Loucy (cell line): Measurements from ENCODE around the gene LRG1.
"Not testable (repeated sequence)": the region's sequence is repeated elsewhere in the genome, so short reads cannot be mapped to it uniquely, and the experiment has no call there.

Experiments used
- H2AFZ ChIP-seq: fragments of 200-600 bp; sonication (generic); 2 replicates; pipeline ENCODE4 v1.6.0; 2016; ENCODE audit warnings: antibody characterized with exemption, mild to moderate bottlenecking, low read length, moderate library complexity
- H3F3A ChIP-seq: fragments of 200-600 bp; 2 replicates; pipeline ENCODE4 v1.6.0; 2016; ENCODE audit warnings: antibody characterized with exemption, low read depth, mild to moderate bottlenecking
- H3K27me3 ChIP-seq: fragments of 200-600 bp; sonication (generic); 2 replicates; pipeline ENCODE4 v1.6.1; 2014; ENCODE audit warnings: low read length, mild to moderate bottlenecking; ENCODE audit not compliant: insufficient read depth, poor library complexity, severe bottlenecking
- H3K36me3 ChIP-seq: fragments of 200-600 bp; sonication (generic); 2 replicates; pipeline ENCODE4 v1.6.1; 2016; ENCODE audit warnings: low read length; ENCODE audit not compliant: insufficient read depth
- H3K4me1 ChIP-seq: fragments of 200-600 bp; sonication (generic); 2 replicates; pipeline ENCODE4 v1.5.1; 2014; ENCODE audit warnings: low read length, mild to moderate bottlenecking; ENCODE audit not compliant: insufficient read depth, poor library complexity, severe bottlenecking
- H3K4me2 ChIP-seq: fragments of 200-600 bp; sonication (generic); 2 replicates; pipeline ENCODE4 v1.6.0; 2014; ENCODE audit warnings: antibody characterized with exemption, low read length, low read depth, mild to moderate bottlenecking; ENCODE audit not compliant: poor library complexity, severe bottlenecking
- H3K4me3 ChIP-seq: fragments of 200-600 bp; sonication (generic); 2 replicates; pipeline ENCODE4 v1.5.1; 2014; ENCODE audit warnings: low read length, mild to moderate bottlenecking, mixed read lengths; ENCODE audit not compliant: poor library complexity, severe bottlenecking
- H3K79me2 ChIP-seq: fragments of 200-600 bp; sonication (generic); 2 replicates; pipeline ENCODE4 v1.6.1; 2014; ENCODE audit warnings: low read length; ENCODE audit not compliant: insufficient read depth
- H3K9ac ChIP-seq: fragments of 200-600 bp; sonication (generic); 2 replicates; pipeline ENCODE4 v1.6.0; 2014; ENCODE audit warnings: mild to moderate bottlenecking, low read depth, low read length, moderate library complexity; ENCODE audit not compliant: poor library complexity, severe bottlenecking
- H3K9me2 ChIP-seq: fragments of 200-600 bp; sonication (generic); replicated peaks from 2 replicates; pipeline ENCODE4 v1.6.1; 2016; ENCODE audit warnings: low read depth, low read length, mixed read lengths
- H3K9me3 ChIP-seq: fragments of 200-600 bp; sonication (generic); 2 replicates; pipeline ENCODE4 v1.6.1; 2014; ENCODE audit warnings: mild to moderate bottlenecking, antibody characterized with exemption, low read length, low read depth; ENCODE audit not compliant: insufficient read depth
- H4K20me1 ChIP-seq: fragments of 200-600 bp; sonication (generic); 2 replicates; pipeline ENCODE4 v1.6.0; 2014; ENCODE audit warnings: antibody characterized with exemption, low read length, mild to moderate bottlenecking; ENCODE audit not compliant: insufficient read depth, poor library complexity, severe bottlenecking
- CTCF ChIP-seq: fragments of 200-600 bp; sonication (generic); conservative IDR thresholded peaks from 2 replicates; pipeline ENCODE4 v1.5.1; 2014; ENCODE audit warnings: mild to moderate bottlenecking, antibody characterized with exemption, low read length
- EZH2phosphoT487 ChIP-seq: fragments of 200-600 bp; IDR thresholded peaks from 2 replicates; pipeline ENCODE4 v1.6.1; 2018; ENCODE audit warnings: antibody characterized with exemption, mild to moderate bottlenecking, moderate library complexity, borderline replicate concordance

LRG1 gene

GRCh38 chr19:4547303-4548237 lies 7.7 kb upstream of the LRG1 start:
- H3K9me2 ChIP-seq, result no peaks in the 10 kb centered on the region
- H3F3A ChIP-seq, result no peaks in the 10 kb centered on the region
- no peaks in the 10 kb centered on the region for H3K27me3 ChIP-seq
- no peak overlapping the region for H3K9ac ChIP-seq
- no peaks in the 10 kb centered on the region for H3K79me2 ChIP-seq
- no peak overlapping the region for H2AFZ ChIP-seq
- H4K20me1 ChIP-seq, result no peaks in the 10 kb centered on the region
- no peak for TF ChIP-seq EZH2phosphoT487
- TF ChIP-seq CTCF, result peak; percentile 43
- H3K9me3 ChIP-seq, result no peaks in the 10 kb centered on the region
- no peaks in the 10 kb centered on the region for H3K4me1 ChIP-seq
- no peaks in the 10 kb centered on the region for H3K36me3 ChIP-seq
- no peak overlapping the region for H3K4me3 ChIP-seq
- no peak overlapping the region for H3K4me2 ChIP-seq

GRCh38 chr19:4543842-4544647 lies 4.2 kb upstream of the LRG1 start:
- Histone ChIP-seq H3K4me2 (no peak overlapping the region), H3K79me2 (no peaks in the 10 kb centered on the region), H3K27me3 (no peaks in the 10 kb centered on the region), H3K9ac (no peak overlapping the region), H2AFZ (no peak overlapping the region), H4K20me1 (no peaks in the 10 kb centered on the region), H3K9me2 (no peaks in the 10 kb centered on the region), H3K36me3 (no peaks in the 10 kb centered on the region), H3F3A (no peaks in the 10 kb centered on the region), H3K9me3 (0 out of 2 replicates have a peak, but pooled peaks cover 3% of the 10 kb centered on the region), H3K4me1 (peaks cover 10% of the 10 kb centered on the region), H3K4me3 (no peak overlapping the region)
- no peak for TF ChIP-seq EZH2phosphoT487
- TF ChIP-seq CTCF, result no peak

GRCh38 chr19:4542896-4543841 lies 3.3 kb upstream of the LRG1 start:
- no peak overlapping the region for H3K9ac ChIP-seq
- H3K9me3 ChIP-seq, result 0 out of 2 replicates have a peak, but pooled peaks cover 3% of the 10 kb centered on the region
- H3K9me2 ChIP-seq, result no peaks in the 10 kb centered on the region
- no peak overlapping the region for H3K4me2 ChIP-seq
- H2AFZ ChIP-seq, result no peak overlapping the region
- no peaks in the 10 kb centered on the region for H4K20me1 ChIP-seq
- no peaks in the 10 kb centered on the region for H3F3A ChIP-seq
- H3K4me3 ChIP-seq, result no peak overlapping the region
- H3K4me1 ChIP-seq, result peaks cover 10% of the 10 kb centered on the region
- H3K79me2 ChIP-seq, result no peaks in the 10 kb centered on the region
- H3K27me3 ChIP-seq, result no peaks in the 10 kb centered on the region
- H3K36me3 ChIP-seq, result no peaks in the 10 kb centered on the region
- TF ChIP-seq EZH2phosphoT487 (no peak), CTCF (no peak)

GRCh38 chr19:4541806-4542145 lies 1.9 kb upstream of the LRG1 start:
- peaks cover 10% of the 10 kb centered on the region for H3K4me1 ChIP-seq

More at GRCh38 chr19:4541806-4542145, 1.9 kb upstream of the LRG1 start:
- not testable (repeated sequence) for H3K79me2 ChIP-seq, H3K36me3 ChIP-seq, H3K9ac ChIP-seq, H3K4me3 ChIP-seq, H3K9me2 ChIP-seq, H2AFZ ChIP-seq, H3K9me3 ChIP-seq, H4K20me1 ChIP-seq, H3K27me3 ChIP-seq, H3K4me2 ChIP-seq, H3F3A ChIP-seq
